ENCODE data around the gene TEX264.
A peak's percentile ranks its signal among the peaks of the same experiment; 100 is the strongest.

TEX264 gene

GRCh38 chr3:51675201-51675611, 4.2 kb downstream of the TEX264 start:
- no peak for DNase-seq (ENCODE audit: low read depth in 3 of 3)

- DNase-seq (ENCODE audit: low read depth in 3 of 3) = no peak
Measured at GRCh38 chr3:51676102-51676640, 5.1 kb downstream of the TEX264 start.

GRCh38 chr3:51677358-51677757, 6.3 kb downstream of the TEX264 start:
- no peak for DNase-seq (ENCODE audit: low read depth in 3 of 3)

- no peak for DNase-seq (ENCODE audit: low read depth in 3 of 3)
Measured at GRCh38 chr3:51678186-51678585, 7.1 kb downstream of the TEX264 start.

- no peak for DNase-seq (ENCODE audit: low read depth in 3 of 3)
Measured at GRCh38 chr3:51678641-51679040, 7.6 kb downstream of the TEX264 start.

- no peak for DNase-seq (ENCODE audit: low read depth in 3 of 3)
Measured at GRCh38 chr3:51679318-51679717, 8.3 kb downstream of the TEX264 start.

GRCh38 chr3:51679777-51680176, 8.7 kb downstream of the TEX264 start:
- no peak for DNase-seq (ENCODE audit: low read depth in 3 of 3)

- DNase-seq (ENCODE audit: low read depth in 3 of 3) = no peak
Measured at GRCh38 chr3:51680196-51680595, 9.1 kb downstream of the TEX264 start.

- DNase-seq (ENCODE audit: low read depth in 3 of 3) = no peak
Measured at GRCh38 chr3:51680663-51681230, 9.7 kb downstream of the TEX264 start.

GRCh38 chr3:51681453-51681852, 10.4 kb downstream of the TEX264 start:
- peak in 1 of 3 experiments; percentile 44 for DNase-seq (ENCODE audit: low read depth in 3 of 3)

GRCh38 chr3:51682079-51682478, 11.0 kb downstream of the TEX264 start:
- DNase-seq (ENCODE audit: low read depth in 3 of 3) = peak; percentile 49 to 61 (median 58)

GRCh38 chr3:51682526-51682925, 11.5 kb downstream of the TEX264 start:
- no peak for DNase-seq (ENCODE audit: low read depth in 3 of 3)

- no peak for DNase-seq (ENCODE audit: low read depth in 3 of 3)
Measured at GRCh38 chr3:51683566-51683965, 12.5 kb downstream of the TEX264 start.

GRCh38 chr3:51684971-51685751, 14.1 kb downstream of the TEX264 start:
- no peak for DNase-seq (ENCODE audit: low read depth in 3 of 3)

- no peak for DNase-seq (ENCODE audit: low read depth in 3 of 3)
Measured at GRCh38 chr3:51686056-51686455, 15.0 kb downstream of the TEX264 start.

- DNase-seq (ENCODE audit: low read depth in 3 of 3) = peak; percentile 44 to 83 (median 55)
Measured at GRCh38 chr3:51686512-51687215, 15.6 kb downstream of the TEX264 start.

- DNase-seq (ENCODE audit: low read depth in 3 of 3) = no peak
Measured at GRCh38 chr3:51687431-51688205, 16.6 kb downstream of the TEX264 start.

GRCh38 chr3:51688206-51688600, 17.2 kb downstream of the TEX264 start:
- no peak for DNase-seq (ENCODE audit: low read depth in 3 of 3)

GRCh38 chr3:51691021-51691420, 20.0 kb downstream of the TEX264 start:
- DNase-seq (ENCODE audit: low read depth in 3 of 3) = no peak

- DNase-seq (ENCODE audit: low read depth in 3 of 3) = no peak
Measured at GRCh38 chr3:51691949-51692348, 20.9 kb downstream of the TEX264 start.

GRCh38 chr3:51692980-51693395, 21.9 kb downstream of the TEX264 start:
- DNase-seq (ENCODE audit: low read depth in 3 of 3) = no peak

- no peak for DNase-seq (ENCODE audit: low read depth in 3 of 3)
Measured at GRCh38 chr3:51696954-51697353, 25.9 kb downstream of the TEX264 start.

All from stimulated activated CD4-positive, alpha-beta T cell treated with anti-CD3 and anti-CD28 coated beads, TNF-alpha, amount 100 ng/mL, for 24 hours (primary cell).